Activated B cell treated with CpG ODN at 0.5 μM for 24 hours (primary cell): ENCODE results near the gene CELF4. TPM values are rescaled to one million over a fixed set of nuclear protein-coding genes. Genes with fewer than 3 reads are reported as not detected.

ENCODE experiments used
- ATAC-seq: fragments of 200-7000 bp; cut with Tn5 transposase; one replicate; pipeline ENCODE4 v1.10.0; 2021; ENCODE audit warnings: low read depth, mild to moderate bottlenecking, moderate library complexity
- CTCF ChIA-PET: fragments of 350-600 bp; sonication (Branson Sonifier 250); formaldehyde crosslinking; loops from one replicate; lab custom pipeline; 2021; ENCODE audit warnings: antibody characterized with exemption; lab: Charles Lee
- POLR2A ChIA-PET: fragments of 350-600 bp; sonication (Branson Sonifier 250); formaldehyde crosslinking; loops from one replicate; lab custom pipeline; 2021; ENCODE audit warnings: antibody characterized with exemption; lab: Charles Lee
- DNase-seq: peaks from one replicate; pipeline ENCODE4 v3.0.0; 2022
- H3K27ac Mint-ChIP-seq: one replicate; pipeline ENCODE4 v1.8.0; 2020; ENCODE audit warnings: mixed read lengths
- H3K27me3 Mint-ChIP-seq: one replicate; pipeline ENCODE4 v1.8.0; 2021; ENCODE audit warnings: mixed read lengths
- H3K36me3 Mint-ChIP-seq: one replicate; pipeline ENCODE4 v1.8.0; 2021; ENCODE audit warnings: low read depth, mixed read lengths
- H3K4me1 Mint-ChIP-seq: one replicate; pipeline ENCODE4 v1.8.0; 2021; ENCODE audit warnings: mixed read lengths
- H3K4me3 Mint-ChIP-seq: one replicate; pipeline ENCODE4 v1.8.0; 2020; ENCODE audit warnings: mild to moderate bottlenecking, mixed read lengths
- H3K9me3 Mint-ChIP-seq: one replicate; pipeline ENCODE4 v1.8.0; 2020; ENCODE audit warnings: mixed read lengths
- CTCF ChIP-seq: fragments of 200-600 bp; IDR thresholded peaks from one replicate; pipeline ENCODE4 v1.8.0; 2022; ENCODE audit warnings: antibody characterized with exemption, mild to moderate bottlenecking
- intact Hi-C: fragments of 100-400 bp; cut with micrococcal nuclease; formaldehyde crosslinking; loops from one replicate; pipeline ENCODE4 v1.15.1; 2024
- total RNA-seq: library from RNA; stranded (reverse); gene quantifications from 2 replicates; pipeline ENCODE4 v1.2.3, GENCODE V29; 2022

Gene CELF4
- total RNA-seq, 1 donor from 2014 or later, result not detected

- TF ChIP-seq CTCF, result no peak
- H3K36me3 Mint-ChIP-seq, result no peaks in the 10 kb centered on the region
- no peak overlapping the region for H3K27ac Mint-ChIP-seq
- ATAC-seq (no peak), DNase-seq (no peak)
- POLR2A ChIA-PET, result no interaction called here
- CTCF ChIA-PET, result no interaction called here
- no peak overlapping the region for H3K4me3 Mint-ChIP-seq
- intact Hi-C loops, result no loop called here
- peaks cover 10% of the 10 kb centered on the region for H3K27me3 Mint-ChIP-seq
- H3K4me1 Mint-ChIP-seq, result no peaks in the 10 kb centered on the region
- no peaks in the 10 kb centered on the region for H3K9me3 Mint-ChIP-seq
Observed at GRCh38 chr18:37341473-37342086, 224.0 kb downstream of the CELF4 start.

GRCh38 chr18:37341016-37341415, 224.6 kb downstream of the CELF4 start:
- ATAC-seq (no peak), DNase-seq (no peak)
- POLR2A ChIA-PET, result no interaction called here
- H3K4me1 Mint-ChIP-seq, result no peaks in the 10 kb centered on the region
- intact Hi-C loops, result no loop called here
- H3K27me3 Mint-ChIP-seq, result peaks cover 10% of the 10 kb centered on the region
- CTCF ChIA-PET, result no interaction called here
- no peak overlapping the region for H3K27ac Mint-ChIP-seq
- no peak overlapping the region for H3K4me3 Mint-ChIP-seq
- no peaks in the 10 kb centered on the region for H3K9me3 Mint-ChIP-seq
- TF ChIP-seq CTCF, result no peak
- no peaks in the 10 kb centered on the region for H3K36me3 Mint-ChIP-seq

- DNase-seq, result no peak
- intact Hi-C loops, result no loop called here
- no peaks in the 10 kb centered on the region for H3K9me3 Mint-ChIP-seq
- H3K4me1 Mint-ChIP-seq, result no peaks in the 10 kb centered on the region
- peaks cover 6% of the 10 kb centered on the region for H3K27me3 Mint-ChIP-seq
- POLR2A ChIA-PET, result no interaction called here
- no peaks in the 10 kb centered on the region for H3K36me3 Mint-ChIP-seq
- no peak overlapping the region for H3K4me3 Mint-ChIP-seq
- CTCF ChIA-PET, result no interaction called here
- TF ChIP-seq CTCF, result no peak
- H3K27ac Mint-ChIP-seq, result no peak overlapping the region
- no peak for ATAC-seq
Observed at GRCh38 chr18:37339701-37340215, 225.8 kb downstream of the CELF4 start.

GRCh38 chr18:37336568-37337285, 228.9 kb downstream of the CELF4 start:
- ATAC-seq (no peak), DNase-seq (no peak)
- no peak for TF ChIP-seq CTCF
- ChIA-PET POLR2A (no interaction called here), CTCF (no interaction called here)
- Mint-ChIP-seq H3K9me3 (no peaks in the 10 kb centered on the region), H3K36me3 (no peaks in the 10 kb centered on the region), H3K27ac (no peak overlapping the region), H3K27me3 (no peaks in the 10 kb centered on the region), H3K4me3 (no peak overlapping the region), H3K4me1 (no peaks in the 10 kb centered on the region)
- intact Hi-C loops, result no loop called here

- ChIA-PET CTCF (no interaction called here), POLR2A (no interaction called here)
- no peak for DNase-seq
Observed at GRCh38 chr18:37335409-37335736, 230.2 kb downstream of the CELF4 start.

More at GRCh38 chr18:37335409-37335736, 230.2 kb downstream of the CELF4 start:
- TF ChIP-seq CTCF, result no peak
- Mint-ChIP-seq H3K27ac (no peak overlapping the region), H3K27me3 (no peaks in the 10 kb centered on the region), H3K9me3 (no peaks in the 10 kb centered on the region), H3K4me1 (no peaks in the 10 kb centered on the region), H3K36me3 (no peaks in the 10 kb centered on the region), H3K4me3 (no peak overlapping the region)
- intact Hi-C loops, result no loop called here
- ATAC-seq, result no peak
